Esophagus squamous epithelium (tissue), 5 donors: ENCODE measurements around the gene CCND1. TPM values are rescaled to one million over a fixed set of nuclear protein-coding genes. Genes with fewer than 3 reads are reported as not detected.

Experiments used
- DNase-seq: peaks from one replicate; lab custom pipeline; 2025; lab: John Stamatoyannopoulos, UW
- H3K27ac ChIP-seq, 4 donors: fragments of 200-600 bp; sonication (generic); one replicate each; pipeline ENCODE4 v1.5.1; 2016 to 2019; ENCODE audit warnings: mild to moderate bottlenecking in 1 of 4
- H3K27me3 ChIP-seq, 4 donors: fragments of 200-600 bp; sonication (generic); 1 replicate in 3 of 4; 2 replicates in 1 of 4; pipeline versions ENCODE4 v1.5.1 to v1.6.0; 2017 to 2021; ENCODE audit warnings: antibody characterized with exemption in 1 of 4
- H3K36me3 ChIP-seq, 3 donors: fragments of 200-600 bp; sonication (generic); one replicate each; pipeline ENCODE4 v1.5.1; 2016 to 2019
- H3K4me1 ChIP-seq, 3 donors: fragments of 200-600 bp; sonication (generic); one replicate each; pipeline ENCODE4 v1.5.1; 2017 to 2019
- H3K4me3 ChIP-seq, 4 donors: fragments of 200-600 bp; sonication (generic); 1 replicate in 3 of 4; 2 replicates in 1 of 4; pipeline ENCODE4 v1.5.1; 2016 to 2019; ENCODE audit warnings: mild to moderate bottlenecking in 2 of 4, moderate library complexity in 1 of 4
- H3K9me3 ChIP-seq, 3 donors: fragments of 200-600 bp; sonication (generic); one replicate each; pipeline ENCODE4 v1.5.1; 2016 to 2019
- POLR2A ChIP-seq, 4 donors: fragments of 450-650 bp; IDR thresholded peaks; one replicate each; pipeline ENCODE4 v1.6.1; 2017; ENCODE audit warnings: antibody characterized with exemption in 4 of 4, mild to moderate bottlenecking in 4 of 4, moderate library complexity in 3 of 4
- WGBS, 2 donors: methylation state at CpG; one replicate each; pipeline ENCODE4 v1.1.5; 2018; 5-methylcytosine and 5-hydroxymethylcytosine counted together
- intact Hi-C: fragments of 100-400 bp; cut with DNase I; formaldehyde crosslinking; loops from one replicate; pipeline ENCODE4 v1.15.0; 2022
- total RNA-seq, 4 donors: library from RNA; depleted of rRNA; stranded (reverse); fragments of >200 nt; gene quantifications; one replicate each; pipeline ENCODE4 v1.1.0, GENCODE V29; 2016
- TF ChIP-seq, protein P1 (sequence below), 6 experiments: fragments of 450-650 bp in 4 of 6; fragments of 200-600 bp in 2 of 6; sonication (generic) in 2 of 6; IDR thresholded peaks; one replicate each; pipeline ENCODE4 v1.5.1; 2016 to 2019; ENCODE audit warnings: antibody characterized with exemption in 6 of 6, mild to moderate bottlenecking in 4 of 6, moderate library complexity in 4 of 6
- donor health status: DM: yes; HTN: yes; CAD: no.

The CCND1 gene
- total RNA-seq, 4 donors from 2014 or later: 64.1 to 216 (median 145) TPM

DNA sequence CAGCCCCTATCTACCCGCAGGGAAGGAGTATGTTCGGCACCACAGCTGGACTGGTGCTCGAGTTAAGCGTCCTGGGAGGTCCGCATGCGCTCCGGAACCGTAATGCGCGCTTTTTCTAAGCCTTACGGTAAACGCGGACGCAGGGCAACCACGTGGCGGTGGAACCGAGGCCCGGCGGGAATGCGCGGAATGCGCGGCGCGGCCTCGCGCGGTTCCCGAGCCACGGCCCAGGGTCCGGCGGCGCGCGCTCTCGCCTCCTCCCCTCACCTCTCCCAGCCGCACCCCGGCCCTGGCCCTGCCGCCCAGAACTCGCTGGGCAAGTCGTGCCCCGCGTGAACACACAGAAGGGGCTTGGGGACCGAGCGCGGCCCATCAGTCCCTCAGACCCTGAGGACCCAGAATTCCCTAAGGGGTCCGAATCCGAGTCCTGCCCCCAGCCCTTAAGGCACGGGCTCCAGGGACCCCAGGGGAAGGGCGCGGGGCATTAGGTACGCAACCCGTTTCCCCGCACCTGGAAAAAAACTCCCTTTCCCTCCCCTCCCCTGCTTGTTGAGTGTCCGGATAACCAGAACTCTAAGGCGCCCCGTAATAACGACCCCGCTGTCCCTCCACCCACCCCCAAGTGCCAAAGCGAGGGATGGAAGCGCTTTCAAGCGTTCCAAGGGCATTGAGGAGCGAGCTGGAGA is 4.3 kb upstream of the CCND1 start:
- intact Hi-C loops: no loop called here
- 11% methylated on average over 15 of the region's 63 CpGs; no CpG with 5 or more reads in 1 of the 2 donors for WGBS, 2 donors
- DNase-seq: no peak
- Histone ChIP-seq H3K4me1 (peaks cover 33 to 59% (median 42%) of the 10 kb centered on the region in 3 donors), H3K27me3 (peaks cover 0 to 59% (median 0%) of the 10 kb centered on the region in 4 donors), H3K4me3 (peak overlapping the region; percentile 42 to 84 (median 82)), H3K27ac (peak overlapping the region; percentile 66 to 93 (median 84)), H3K9me3 (no peaks in the 10 kb centered on the region), H3K36me3 (no peaks in the 10 kb centered on the region)
- TF ChIP-seq POLR2A (IDR thresholded peaks at IDR 0.05): peak in 1 of 4 donors; percentile 44
- TF ChIP-seq, protein P1, sequence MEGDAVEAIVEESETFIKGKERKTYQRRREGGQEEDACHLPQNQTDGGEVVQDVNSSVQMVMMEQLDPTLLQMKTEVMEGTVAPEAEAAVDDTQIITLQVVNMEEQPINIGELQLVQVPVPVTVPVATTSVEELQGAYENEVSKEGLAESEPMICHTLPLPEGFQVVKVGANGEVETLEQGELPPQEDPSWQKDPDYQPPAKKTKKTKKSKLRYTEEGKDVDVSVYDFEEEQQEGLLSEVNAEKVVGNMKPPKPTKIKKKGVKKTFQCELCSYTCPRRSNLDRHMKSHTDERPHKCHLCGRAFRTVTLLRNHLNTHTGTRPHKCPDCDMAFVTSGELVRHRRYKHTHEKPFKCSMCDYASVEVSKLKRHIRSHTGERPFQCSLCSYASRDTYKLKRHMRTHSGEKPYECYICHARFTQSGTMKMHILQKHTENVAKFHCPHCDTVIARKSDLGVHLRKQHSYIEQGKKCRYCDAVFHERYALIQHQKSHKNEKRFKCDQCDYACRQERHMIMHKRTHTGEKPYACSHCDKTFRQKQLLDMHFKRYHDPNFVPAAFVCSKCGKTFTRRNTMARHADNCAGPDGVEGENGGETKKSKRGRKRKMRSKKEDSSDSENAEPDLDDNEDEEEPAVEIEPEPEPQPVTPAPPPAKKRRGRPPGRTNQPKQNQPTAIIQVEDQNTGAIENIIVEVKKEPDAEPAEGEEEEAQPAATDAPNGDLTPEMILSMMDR (IDR thresholded peaks at IDR 0.05): no peak

DNA sequence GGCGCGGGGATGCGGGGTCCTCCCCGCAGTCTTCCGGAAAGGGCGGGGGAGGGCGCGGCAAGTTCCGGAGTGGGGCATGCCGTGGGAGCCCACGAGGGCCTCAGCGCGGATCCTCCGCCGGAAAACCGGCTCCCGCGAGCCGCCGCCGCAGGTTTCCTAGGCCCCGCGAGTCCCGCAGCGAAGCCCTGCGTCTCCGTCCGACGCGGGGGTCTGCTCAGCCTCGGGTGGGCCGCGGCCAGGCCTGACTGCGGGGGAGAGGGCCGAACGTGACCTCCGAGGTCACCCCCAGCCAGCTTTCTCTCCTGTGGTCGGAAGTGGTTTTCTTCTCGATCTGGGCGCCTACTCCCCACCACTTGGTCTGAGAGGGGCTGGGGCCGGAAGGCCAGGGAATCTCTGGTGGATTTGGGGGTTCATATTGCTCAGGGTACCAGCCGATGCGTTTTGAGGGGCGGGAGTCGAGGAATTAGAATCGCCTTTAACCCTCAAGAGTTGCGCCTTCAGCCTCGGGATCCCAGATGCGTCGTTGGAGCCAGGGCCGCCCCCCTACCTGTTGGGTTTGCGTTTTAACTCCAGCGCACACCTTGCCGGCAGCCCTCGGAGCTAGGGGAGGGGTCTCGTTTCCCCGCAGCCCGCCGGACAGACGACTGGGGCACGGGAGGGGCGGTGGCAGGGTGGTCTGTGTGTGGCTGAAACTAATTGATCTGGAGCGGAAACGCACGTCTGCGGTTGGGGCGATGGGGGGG is 3.6 kb upstream of the CCND1 start:
- Histone ChIP-seq H3K4me1 (peaks cover 33 to 65% (median 42%) of the 10 kb centered on the region in 3 donors), H3K4me3 (peak overlapping the region; percentile 42 to 84 (median 82)), H3K27ac (peak overlapping the region; percentile 66 to 93 (median 84)), H3K9me3 (no peaks in the 10 kb centered on the region), H3K36me3 (no peaks in the 10 kb centered on the region), H3K27me3 (peaks cover 0 to 63% (median 0%) of the 10 kb centered on the region in 4 donors)
- WGBS, 2 donors: 0 to 3% methylated on average over 2 to 27 of the region's 67 CpGs
- intact Hi-C loops: no loop called here
- TF ChIP-seq, protein P1 (IDR thresholded peaks at IDR 0.05): no peak
- no peak for TF ChIP-seq POLR2A (IDR thresholded peaks at IDR 0.05)
- DNase-seq: no peak

DNA sequence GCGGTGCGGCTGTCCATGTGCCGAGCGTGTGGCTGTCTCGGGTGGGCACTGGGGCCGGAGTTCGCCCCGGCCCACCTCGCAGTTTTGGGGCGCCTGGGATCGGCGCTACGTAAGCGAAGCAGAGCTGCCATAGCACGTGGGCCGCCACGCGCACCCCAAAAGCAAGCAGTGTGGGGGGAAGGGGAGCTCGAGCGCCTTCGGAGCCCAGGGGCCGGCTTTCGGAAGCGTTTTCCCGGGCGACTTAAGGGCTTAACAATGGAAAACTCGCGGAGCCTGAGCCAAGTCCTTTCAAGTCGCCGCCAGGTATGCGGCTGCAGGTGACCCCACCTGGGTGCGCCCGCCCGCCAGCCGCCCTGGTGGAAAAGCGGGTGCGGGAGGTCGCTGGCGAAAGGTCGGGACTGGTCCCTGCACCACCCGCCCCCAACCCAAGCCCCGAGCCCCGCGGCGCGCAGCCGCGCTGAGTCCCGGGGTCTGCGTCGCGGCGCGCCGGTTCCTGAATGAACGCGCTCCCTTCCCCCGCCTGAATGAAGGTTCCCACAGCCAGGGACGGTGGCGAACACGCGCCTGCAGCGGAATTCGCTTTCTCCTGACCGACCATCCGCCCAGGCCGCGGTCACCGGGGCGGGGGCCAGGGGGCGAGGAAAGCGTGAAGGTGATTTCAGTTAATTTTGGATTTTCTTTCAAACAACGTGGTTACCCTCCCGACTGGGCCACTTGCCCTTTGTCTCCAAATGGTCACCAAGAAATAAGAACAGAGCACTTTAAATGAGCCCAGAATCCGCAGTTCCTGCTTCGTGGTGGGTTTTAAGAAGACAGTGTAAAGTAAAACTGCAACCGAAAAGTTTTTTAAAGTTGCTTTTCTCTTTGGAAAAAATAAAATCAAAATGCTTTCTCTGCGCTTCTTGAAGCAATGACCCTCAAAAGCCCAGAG is 2.8 kb upstream of the CCND1 start:
- intact Hi-C loops: no loop called here
- H3K36me3 ChIP-seq: no peaks in the 10 kb centered on the region
- H3K27ac ChIP-seq: peak overlapping the region; percentile 66 to 93 (median 84)
- peak overlapping the region; percentile 42 to 84 (median 82) for H3K4me3 ChIP-seq
- peaks cover 33 to 73% (median 47%) of the 10 kb centered on the region in 3 donors for H3K4me1 ChIP-seq
- WGBS, 2 donors: 0 to 3% methylated on average over 6 to 19 of the region's 78 CpGs
- TF ChIP-seq POLR2A (IDR thresholded peaks at IDR 0.05): no peak
- TF ChIP-seq, protein P1 (IDR thresholded peaks at IDR 0.05): no peak
- no peaks in the 10 kb centered on the region for H3K9me3 ChIP-seq
- DNase-seq: no peak
- H3K27me3 ChIP-seq: peaks cover 0 to 63% (median 0%) of the 10 kb centered on the region in 4 donors

DNA sequence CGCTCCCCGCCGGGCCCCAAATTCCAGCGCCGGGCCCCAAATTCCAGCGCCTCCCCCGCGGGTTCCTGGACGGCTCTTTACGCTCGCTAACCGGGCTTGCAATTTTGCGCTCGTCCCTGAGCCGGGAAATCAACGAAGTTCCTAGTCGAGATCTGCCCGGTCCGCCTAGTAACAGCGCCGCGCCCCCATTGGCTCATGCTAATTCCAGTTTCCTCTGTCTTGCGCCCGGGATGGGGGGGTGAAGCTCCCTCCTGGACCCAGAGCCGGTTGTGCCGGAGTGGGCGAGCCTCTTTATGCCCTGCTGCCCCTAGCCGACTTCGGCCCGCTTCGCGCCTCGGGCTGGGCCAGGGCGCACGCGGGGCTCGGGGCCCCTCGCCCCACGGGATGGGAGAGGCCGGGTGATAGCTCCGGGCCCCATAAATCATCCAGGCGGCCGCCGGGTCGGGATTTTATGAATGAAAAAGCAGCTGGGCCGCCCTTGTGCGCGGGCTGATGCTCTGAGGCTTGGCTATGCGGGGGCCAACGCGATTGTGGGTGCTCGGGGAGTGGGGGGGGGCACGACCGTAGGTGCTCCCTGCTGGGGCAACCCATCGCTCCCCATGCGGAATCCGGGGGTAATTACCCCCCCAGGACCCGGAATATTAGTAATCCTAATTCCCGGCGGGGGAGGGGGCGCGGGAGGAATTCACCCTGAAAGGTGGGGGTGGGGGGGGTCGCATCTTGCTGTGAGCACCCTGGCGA is 1.8 kb upstream of the CCND1 start:
- H3K4me3 ChIP-seq: peak overlapping the region; percentile 42 to 84 (median 82)
- H3K27ac ChIP-seq: peak overlapping the region; percentile 72 to 93 (median 84)
- H3K36me3 ChIP-seq: peaks cover 0 to 6% (median 4%) of the 10 kb centered on the region in 3 donors
- peaks cover 0 to 63% (median 0%) of the 10 kb centered on the region in 4 donors for H3K27me3 ChIP-seq
- H3K9me3 ChIP-seq: no peaks in the 10 kb centered on the region
- 1% methylated on average over 20 to 29 of the region's 64 CpGs for WGBS, 2 donors
- peak in 2 of 4 donors; percentile 24 to 76 for TF ChIP-seq POLR2A (IDR thresholded peaks at IDR 0.05)
- TF ChIP-seq, protein P1 (IDR thresholded peaks at IDR 0.05): peak in 1 of 6 experiments; percentile 8
- intact Hi-C loops: no loop called here
- DNase-seq: no peak
- H3K4me1 ChIP-seq: peaks cover 40 to 82% (median 56%) of the 10 kb centered on the region in 3 donors
